HG02623 (cell line): ENCODE measurements around the gene IMMP2L.

Experiments
- ATAC-seq: cut with Tn5 transposase; IDR thresholded peaks from one replicate; pipeline ENCODE4 v1.9.1; 2021; ENCODE audit warnings: moderate library complexity; ENCODE audit not compliant: unreplicated experiment

Gene IMMP2L

GRCh38 chr7:110850224-110850623, 712.1 kb downstream of the IMMP2L start:
- ATAC-seq, result no peak

DNA sequence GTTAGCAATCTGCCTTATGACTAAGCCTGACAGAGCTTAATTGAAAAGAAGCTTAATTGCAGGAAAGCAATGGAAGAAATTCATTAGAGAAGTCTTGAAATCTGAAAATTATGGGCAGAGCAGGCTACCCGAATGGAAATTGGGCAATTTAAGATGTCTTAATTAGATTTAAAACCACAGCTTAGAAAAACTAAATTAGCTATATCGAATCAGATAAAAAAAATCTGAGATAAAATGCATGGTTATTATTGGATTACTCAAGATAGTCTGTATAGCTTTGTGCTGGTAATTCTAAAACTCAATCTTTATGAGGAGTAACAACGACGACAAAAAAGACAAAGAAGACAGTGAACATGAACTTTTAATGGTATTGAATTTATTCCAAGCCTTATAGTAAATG, 719.5 kb downstream of the IMMP2L start:
- no peak for ATAC-seq

GRCh38 chr7:110841840-110842545, 720.3 kb downstream of the IMMP2L start:
- ATAC-seq, result no peak

DNA sequence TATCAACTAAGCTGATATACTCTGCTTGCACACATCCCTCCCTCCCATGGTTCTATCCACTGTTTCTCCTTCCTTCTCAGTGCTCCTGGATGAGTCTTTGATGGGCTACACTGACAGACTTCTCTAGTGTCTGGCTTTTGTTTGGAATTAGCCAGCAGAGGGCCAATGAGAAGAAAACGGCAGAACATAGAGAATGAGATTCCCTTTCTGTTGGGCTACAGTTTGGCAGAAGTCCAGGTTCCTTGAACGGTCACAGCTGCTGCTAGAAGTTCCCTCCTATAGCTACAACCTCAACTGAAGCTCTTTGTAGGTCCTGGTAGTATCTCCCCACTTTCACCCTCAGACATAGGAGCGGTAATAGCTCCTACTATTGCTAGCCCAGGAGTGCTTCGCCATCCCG, 722.4 kb downstream of the IMMP2L start:
- ATAC-seq, result no peak

GRCh38 chr7:110835849-110836248, 726.4 kb downstream of the IMMP2L start:
- no peak for ATAC-seq

DNA sequence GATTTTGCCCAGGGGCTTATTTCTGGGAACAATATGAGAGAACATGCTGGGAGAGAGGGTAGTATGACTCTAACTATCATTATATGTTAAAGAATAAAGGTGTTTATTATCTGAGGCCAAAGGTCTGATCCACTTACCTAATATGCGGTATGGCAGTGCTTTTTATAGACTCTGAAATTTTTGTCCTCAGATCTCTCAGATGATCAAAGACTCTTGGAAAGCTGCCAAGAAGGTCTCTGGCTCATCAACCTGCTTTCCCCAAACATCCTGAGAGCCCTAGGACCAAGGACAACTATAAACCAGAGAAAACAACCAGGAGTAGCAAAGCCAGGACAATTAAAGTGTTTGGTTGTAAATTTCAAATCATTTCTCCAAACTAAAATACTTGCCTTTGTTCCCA, 727.1 kb downstream of the IMMP2L start:
- ATAC-seq, result no peak

- no peak for ATAC-seq
Observed at GRCh38 chr7:110831419-110831818, 730.9 kb downstream of the IMMP2L start.

DNA sequence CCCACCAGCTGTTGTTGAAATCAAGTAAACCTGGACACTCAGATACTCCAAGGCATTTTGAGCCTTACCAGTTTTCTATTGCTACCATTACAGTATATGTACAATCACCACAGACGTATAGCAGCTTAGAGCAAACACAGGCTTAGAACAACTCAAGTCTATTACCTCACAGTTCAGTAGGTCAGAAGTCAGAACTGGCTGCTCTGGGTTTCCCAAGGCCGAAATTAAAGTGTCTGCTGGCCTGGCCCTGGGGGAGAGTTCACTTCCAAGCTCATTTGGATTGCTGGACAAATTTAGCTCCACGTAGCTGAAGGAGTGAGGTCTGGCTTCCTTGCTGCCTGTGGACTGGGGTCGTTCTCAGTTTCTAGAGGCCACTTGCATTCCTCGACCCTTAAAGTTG, 731.5 kb downstream of the IMMP2L start:
- no peak for ATAC-seq

DNA sequence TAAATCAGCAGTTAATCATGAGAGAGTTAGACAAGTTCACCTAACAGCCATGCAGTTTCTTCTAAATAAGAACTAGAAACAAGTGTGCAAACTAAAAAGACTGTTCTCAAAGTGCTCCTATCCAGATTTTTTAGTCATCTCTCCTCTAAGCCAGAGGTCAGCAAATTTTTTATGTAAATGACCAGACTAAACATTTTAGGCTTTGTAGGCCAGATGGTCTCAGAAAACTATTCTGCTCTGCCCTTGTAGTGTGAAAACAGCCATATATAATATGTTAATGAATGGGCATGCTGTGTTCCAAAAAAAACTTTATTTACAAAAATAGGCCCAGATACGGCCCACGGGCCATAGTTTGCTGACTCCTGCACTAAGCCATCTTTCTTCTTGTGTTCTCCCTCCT, 734.4 kb downstream of the IMMP2L start:
- no peak for ATAC-seq

GRCh38 chr7:110827287-110827855, 734.9 kb downstream of the IMMP2L start:
- ATAC-seq, result no peak

DNA sequence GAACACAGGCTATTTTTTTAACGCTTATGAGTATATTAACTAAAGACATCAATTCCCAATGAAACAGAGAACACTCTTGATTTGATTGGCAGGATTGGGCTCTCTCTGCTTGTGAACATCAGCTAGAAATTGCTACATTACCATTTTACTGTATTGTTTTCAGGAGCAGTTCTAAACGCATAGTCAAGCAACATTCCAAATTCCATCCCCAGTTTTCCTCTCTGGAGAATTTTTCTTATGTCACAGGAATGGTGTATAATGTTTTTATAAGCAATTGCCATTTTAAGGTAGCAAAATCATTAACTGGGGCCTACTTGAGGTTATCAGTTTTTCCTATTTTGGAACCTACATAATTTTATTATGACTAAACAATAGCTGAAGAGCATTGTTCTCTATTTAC, 748.3 kb downstream of the IMMP2L start:
- ATAC-seq, result no peak

GRCh38 chr7:110809832-110810231, 752.5 kb downstream of the IMMP2L start:
- ATAC-seq, result no peak

DNA sequence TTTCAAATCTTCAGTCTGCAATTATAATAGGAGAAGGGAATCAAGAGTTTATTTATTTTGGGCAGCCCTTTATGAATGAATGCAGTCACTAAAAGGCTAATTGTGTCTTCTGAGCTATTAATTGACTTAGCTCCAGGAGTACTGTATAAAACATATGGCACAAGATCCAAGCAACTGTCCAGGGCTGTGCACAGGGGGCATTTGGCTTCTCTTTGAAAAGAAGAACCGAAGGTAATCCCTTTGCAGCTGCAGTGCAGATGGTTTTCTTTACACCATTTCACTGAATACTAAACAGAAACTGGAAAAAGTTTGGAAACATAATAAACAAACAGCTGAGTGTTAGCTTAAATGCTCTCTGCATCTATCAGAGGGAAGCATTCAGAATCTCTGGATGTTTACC, 753.9 kb downstream of the IMMP2L start:
- no peak for ATAC-seq

DNA sequence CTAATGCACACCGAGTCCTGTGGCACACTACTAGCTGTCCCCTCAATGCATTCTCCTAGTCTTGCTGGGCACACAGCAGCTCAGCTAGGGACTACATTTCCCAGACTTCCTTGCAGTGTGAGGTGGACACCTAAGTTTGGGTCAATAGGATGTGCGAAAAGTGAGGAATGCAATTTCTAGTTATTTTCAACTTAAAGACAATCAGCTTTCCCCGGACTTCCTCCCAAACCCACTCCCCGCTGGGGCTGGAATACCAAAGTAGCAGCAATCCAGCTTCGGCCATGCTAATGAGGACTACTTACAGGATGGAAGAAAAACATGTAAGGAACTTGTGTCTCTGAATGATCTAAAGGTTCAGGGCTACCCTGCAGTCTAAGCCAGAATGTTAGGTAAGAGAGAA, 757.8 kb downstream of the IMMP2L start:
- no peak for ATAC-seq

GRCh38 chr7:110803602-110804143, 758.6 kb downstream of the IMMP2L start:
- ATAC-seq, result no peak

DNA sequence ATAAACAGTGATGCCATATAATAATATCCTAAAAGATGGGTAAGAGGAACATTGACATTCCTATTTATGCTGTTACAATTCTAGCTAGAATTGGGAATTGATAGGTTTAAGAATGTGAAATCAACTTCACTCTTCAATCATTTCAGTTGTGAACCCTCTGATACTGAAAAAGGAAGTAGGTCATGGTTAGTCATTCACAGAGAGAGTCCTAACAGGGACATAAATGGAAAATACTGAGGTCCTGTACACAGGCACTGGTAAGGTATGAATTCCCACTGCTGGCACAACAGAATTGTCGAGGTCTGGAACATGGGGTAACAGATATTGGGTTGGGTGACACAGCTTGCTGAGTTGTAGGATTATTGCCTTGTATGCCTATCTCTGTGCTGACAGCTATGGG, 760.8 kb downstream of the IMMP2L start:
- peak; percentile 62 for ATAC-seq

GRCh38 chr7:110800984-110801383, 761.3 kb downstream of the IMMP2L start:
- ATAC-seq, result peak; percentile 33

DNA sequence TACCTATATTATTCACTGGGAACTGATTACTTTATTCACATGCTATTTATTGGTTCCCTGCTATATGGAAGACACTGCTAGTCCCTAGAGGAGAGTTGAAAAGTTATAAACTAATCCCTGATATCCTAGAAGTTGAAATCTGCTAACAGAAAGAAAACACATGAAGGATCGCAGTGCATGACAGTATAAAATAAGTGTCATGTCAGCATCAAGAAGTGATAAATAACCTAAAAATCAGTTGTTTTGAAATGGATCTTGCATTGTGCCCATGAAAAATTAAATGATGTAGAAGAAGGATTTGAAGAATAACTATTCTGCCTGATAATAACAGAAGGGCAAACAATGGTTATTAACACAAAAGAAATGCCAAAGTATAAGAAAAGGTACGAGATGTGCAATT, 764.6 kb downstream of the IMMP2L start:
- no peak for ATAC-seq

DNA sequence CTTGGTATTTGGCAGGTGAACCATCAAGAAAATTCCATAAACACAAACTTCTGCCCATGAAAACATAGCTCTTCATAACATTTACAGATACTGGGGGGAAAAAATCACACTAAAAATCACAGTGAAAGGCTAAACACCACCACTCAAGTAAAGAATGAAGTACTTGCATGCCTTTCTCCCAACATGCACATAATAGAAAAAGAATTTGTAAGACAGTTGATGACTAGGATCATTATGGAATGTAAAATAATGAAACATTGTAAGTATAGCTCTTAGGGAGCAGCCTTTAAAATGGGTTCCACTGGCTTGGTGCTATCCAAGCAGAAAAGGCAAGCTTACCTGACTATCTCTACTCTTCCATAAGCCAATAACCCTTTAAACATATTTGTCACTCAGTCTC, 771.3 kb downstream of the IMMP2L start:
- ATAC-seq, result no peak

GRCh38 chr7:110786328-110786965, 775.8 kb downstream of the IMMP2L start:
- no peak for ATAC-seq

GRCh38 chr7:110784749-110785148, 777.5 kb downstream of the IMMP2L start:
- ATAC-seq, result no peak

DNA sequence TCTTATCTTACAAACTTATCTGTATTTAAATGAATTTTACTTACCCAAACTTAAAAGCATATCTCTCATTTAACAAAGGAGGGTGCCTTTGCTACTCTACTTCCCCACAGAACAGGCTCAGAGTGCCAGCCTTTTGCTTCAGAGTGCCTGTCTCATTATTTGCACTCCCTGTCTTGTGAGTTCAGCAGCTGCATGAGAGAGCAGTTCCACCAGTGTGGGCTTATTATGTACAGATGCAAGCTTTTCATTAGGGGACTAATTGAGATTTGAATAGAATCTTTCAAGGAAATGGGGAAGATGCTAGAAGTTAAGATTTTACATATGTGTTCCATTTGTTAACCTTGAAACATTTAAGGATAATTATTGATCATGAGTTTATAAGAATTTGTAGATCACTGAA, 781.6 kb downstream of the IMMP2L start:
- no peak for ATAC-seq
